ENCODE measurements around the gene EEF2KMT.
"Not testable (repeated sequence)": the region's sequence is repeated elsewhere in the genome, so short reads cannot be mapped to it uniquely, and the experiment has no call there.

GRCh38 chr16:5080996-5081395, 16.6 kb downstream of the EEF2KMT start:
- TF ChIP-seq EP300, POLR2AphosphoS5, CTCF, POLR2A (IDR thresholded peaks at IDR 0.05): not testable (repeated sequence)
